Activated T-cell treated with anti-CD3 and anti-CD28 coated beads for 24 hours (primary cell): ENCODE results near the gene PLEKHM3.
"Not testable (repeated sequence)": the region's sequence is repeated elsewhere in the genome, so short reads cannot be mapped to it uniquely, and the experiment has no call there.

ENCODE experiments used
- DNase-seq: peaks from one replicate; pipeline ENCODE4 v3.0.0-alpha.2; 2020; ENCODE audit warnings: low read depth

Gene PLEKHM3

DNA sequence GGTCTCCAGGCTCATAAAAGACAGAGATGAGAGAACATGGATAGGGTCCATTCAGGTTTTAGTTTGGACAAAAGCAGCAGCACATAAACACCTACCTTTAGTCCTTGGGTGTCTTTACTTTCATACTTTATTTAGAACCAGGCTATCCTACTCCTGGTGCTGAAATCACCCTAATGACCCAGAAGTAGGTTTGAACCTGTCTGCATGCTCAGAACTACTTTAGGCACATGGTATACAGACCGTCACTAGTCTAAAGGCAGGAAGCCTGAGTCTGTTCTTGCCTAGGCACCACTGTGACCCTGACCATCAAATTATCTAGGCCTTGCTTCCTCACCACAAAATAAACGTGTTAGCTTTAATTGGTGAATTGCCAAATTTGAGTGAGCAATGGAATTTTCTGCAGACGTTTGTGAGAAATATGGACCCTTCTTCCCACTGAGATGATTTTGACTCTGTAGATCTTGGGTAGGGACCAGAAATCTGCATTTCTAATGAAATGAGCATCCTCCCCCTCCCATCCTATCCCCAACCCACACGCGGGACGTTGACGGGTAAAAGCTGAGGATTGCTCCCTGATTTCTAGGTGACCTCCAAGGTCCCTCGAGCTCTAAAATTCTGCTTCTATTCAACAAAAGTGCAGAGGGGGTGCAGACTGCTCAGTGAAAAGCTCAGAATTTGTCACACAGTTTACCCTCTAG lies 75.1 kb downstream of the PLEKHM3 start:
- no peak for DNase-seq

DNA sequence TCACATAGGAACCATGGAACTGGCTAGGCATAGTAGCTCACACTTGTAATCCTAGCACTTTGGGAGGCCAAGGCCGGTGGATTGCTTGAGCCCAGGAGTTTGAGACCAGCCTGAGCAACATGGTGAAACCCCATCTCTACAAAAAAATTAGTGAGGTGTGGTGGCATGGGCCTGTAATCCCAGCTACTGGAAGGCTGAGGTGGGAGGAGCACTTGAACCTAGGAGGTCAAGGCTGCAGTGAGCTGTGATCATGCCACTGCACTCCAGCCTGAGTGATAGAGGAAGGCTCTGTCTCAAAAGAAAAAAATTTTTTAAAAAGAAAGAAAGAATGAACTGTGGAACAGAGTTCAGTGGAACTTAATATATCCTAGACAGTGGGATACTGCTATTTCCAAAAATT lies 76.1 kb downstream of the PLEKHM3 start:
- DNase-seq = not testable (repeated sequence)

DNA sequence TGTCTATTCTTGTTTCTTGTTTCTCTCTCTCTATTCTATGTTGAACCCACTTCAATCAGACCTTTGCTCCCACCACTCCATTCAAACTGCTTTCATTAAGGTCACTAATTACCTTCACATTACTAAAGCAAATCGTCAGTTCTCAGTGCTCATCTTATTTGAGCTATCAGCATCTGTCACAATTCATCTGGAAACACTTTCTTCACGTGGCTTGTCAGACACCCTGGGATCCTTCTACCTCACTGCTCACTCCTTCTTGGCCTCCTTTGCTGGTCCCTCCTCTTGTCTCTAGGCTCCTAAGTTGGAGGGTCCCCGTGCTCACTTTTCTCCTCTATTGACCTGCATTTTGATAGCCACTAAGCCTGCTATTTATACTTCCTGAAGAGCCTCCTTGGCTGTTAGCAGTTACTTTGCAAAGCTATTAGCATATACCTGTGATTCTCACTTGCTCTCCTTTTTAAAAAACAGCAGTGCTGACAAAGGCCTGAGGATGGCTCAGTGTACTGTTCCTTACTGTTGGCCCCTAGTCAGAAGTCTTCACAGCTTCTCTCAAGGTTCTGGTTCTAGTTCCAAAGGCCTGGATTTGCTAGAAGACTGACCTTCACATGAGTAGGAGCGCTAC lies 80.2 kb downstream of the PLEKHM3 start:
- DNase-seq = no peak

DNA sequence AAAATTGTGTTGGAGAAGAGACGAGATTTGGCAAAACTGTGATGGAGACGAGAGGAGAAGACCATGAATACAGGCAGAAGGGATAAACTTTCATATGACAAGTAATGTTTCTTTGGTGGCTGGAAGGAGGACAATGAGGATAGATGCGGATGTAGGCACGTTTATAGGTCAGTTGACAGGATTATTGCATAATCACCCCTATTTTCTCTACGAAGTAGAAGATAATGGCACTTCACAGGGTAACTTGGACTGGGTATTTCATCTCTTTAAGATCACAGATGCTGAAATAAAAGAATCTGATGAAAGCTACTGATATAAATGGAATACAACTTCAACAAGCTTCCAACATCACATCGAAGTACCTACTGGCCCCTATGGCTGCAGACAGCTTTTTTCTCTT lies 81.0 kb downstream of the PLEKHM3 start:
- no peak for DNase-seq

DNA sequence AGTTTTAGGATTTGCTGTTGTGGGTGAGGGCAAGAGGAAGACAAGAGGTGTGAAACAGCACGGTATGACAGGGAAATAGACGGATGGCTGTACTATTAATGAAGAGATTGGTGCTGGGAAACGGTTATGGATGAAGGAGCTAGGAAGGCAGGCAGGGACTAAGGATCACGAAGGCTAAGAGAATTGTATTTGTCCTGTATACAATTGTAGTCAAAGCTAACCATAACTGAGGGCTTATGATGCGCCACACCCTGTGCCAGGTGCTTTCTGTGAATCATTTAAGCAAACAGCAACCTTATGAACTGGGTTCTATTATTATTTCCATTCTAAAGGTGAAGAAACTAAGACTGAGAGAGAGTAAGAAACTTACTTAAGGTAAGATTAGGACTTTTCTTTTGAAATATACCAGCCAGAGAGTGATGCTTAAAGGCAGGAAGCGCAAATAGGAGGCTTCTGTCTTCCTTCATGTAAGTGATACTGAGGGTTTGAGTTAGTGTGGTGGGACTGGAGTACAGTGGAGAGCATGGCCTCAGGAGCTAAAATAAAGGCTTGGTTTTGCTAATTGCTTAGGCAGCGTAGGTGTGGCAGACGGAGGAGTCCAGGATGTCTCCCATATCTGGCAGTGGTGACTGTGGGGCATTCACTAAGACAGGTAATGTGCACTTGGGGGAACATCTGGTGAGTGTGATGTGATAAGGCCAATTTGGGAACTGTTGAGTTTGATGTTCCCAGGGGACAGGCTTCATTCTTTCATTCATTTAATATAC lies 85.8 kb downstream of the PLEKHM3 start:
- DNase-seq = no peak

DNA sequence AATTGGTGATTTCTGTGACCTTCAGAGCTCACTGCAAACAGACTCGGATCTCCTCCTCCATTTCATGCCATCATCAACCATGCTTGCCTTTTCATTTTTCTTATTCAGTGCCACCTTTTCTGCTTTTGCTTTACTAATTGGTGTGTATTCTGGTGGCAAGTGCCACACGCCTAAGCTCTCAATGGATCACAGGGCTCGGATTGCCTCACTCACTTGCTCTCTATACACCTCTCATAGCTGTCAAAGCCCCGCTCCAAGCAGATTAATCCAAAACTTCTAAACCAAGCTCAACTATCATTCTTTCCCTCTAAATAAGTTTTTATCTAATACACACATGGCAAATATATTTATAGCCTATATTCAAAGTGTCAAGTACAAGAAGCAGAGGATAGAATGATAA lies 86.4 kb downstream of the PLEKHM3 start:
- no peak for DNase-seq

DNA sequence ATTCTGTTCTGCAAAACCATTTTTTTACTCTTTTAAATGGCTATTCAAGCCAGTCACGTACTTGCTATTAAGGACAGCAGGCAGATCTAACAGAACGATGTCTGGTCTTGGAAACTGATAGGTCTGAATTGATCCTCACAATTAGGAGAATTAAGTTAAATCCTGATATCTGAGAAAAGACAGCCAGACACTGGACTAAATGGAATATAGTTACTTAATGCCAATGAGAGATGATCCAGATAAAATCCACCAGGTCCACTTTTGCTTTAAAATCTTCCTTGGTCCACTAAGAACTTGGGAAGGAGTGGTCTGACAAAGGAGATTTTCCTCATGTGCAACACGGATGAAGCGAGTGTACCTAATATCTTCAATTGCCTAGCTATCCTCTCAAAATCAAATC lies 86.9 kb downstream of the PLEKHM3 start:
- DNase-seq = no peak

DNA sequence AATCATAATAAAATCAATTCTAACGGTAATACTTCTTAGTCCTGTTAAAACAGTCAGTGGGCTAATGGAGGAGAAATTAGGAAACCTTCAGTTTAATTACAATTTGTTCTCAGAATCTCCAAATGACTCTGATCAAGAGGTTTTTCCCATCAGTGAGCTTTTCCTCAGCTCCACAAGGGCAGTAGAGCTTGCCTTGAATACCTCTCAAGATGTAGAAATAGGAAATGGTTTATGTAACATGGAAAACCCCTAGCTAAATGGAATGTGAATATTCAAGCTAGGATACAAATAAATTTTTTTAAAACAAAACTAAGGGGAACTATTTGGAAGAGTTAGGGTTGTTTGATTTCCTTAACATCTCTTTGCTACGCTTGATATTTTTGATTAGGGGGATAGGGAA lies 87.5 kb downstream of the PLEKHM3 start:
- DNase-seq = no peak

DNA sequence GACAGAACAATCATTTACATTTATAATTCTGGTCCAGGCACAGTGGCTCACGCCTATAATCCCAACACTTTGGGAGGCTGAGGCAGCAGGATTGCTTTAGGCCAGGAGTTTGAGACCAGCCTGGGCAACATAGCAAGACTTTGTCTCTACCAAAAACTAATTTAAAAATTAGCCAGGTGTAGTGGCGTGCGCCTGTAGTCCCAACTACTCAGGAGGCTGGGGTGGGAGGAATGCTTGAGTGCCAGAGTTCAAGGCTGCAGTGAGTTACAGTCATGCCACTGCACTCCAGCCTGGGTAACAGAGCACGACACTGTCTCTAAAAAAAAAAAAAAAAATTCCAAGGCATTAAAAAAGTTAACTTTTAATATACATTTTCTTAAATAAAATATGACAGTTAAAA lies 88.1 kb downstream of the PLEKHM3 start:
- DNase-seq = no peak

DNA sequence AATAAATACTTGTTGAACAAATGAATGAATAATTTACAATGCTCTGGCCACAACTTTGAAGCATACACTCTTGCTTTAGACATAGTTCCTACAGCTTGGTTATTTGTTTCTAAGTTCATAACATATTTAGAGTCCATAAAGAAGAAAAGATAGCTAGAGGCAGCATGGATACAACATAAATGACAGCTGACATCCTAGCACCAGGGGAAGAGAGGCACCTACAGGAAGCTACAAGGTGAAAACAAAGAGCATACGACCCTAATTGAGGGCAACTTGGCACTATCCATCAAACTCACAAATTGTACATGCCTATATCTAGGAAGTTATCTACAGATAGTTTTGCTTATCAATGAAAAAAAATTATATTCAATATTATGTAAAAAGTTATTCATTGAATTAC lies 88.9 kb downstream of the PLEKHM3 start:
- no peak for DNase-seq

DNA sequence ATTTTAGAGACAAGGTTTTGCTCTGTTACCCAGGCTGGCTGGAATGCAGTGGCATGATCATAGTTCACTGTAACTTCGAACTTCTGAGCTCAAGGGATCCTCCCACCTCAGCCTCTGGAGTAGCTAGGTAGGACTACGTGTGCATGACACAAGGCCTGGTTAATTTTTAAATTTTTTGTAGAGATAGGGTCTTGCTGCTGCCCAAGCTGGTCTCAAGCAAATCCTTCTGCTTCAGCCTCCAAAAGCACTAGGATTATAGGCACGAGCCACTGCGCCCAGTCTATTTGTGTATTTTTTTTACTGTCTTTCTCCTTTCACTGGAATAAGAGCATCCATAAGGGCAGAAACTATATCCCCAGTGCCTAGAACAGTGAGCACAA lies 89.3 kb downstream of the PLEKHM3 start:
- no peak for DNase-seq

DNA sequence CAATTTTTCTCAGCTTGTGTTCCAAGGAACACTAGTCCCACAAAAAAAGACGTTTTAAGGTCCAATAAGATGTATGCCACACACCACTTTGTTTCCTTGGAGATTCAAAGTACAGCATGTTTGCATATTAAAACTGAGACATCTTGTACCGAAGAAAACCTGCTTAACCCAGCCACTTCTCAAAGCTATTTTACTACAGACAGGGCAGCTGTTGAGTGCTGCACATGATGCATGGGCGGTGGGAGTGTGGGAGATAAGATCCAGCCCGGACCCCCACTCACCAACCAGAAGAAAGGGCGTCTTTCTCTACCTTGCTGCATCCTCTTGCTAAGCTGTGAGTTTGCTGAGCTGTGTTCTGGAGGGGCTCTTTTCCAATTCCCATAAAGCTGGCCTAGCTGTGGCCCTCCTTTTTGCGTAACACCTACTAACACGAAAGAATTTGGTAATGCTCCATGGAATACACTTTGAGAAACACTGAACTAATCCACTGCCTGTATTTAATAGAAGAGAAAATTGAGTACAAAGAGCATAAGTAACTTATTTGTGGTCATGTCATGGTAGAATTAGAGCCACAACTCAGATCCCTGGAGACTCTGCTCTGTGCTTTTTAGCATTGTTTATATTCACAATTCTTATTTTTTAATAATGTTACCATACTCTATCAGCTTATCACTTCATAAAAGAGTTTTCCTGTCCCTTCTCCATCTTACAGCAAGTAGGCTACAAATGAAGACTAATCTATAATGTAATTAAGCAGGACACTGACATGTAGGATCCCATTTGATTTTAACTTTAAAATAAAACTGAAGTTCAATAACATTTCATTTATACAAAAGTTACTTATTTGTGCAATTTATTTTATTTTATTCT lies 90.0 kb downstream of the PLEKHM3 start:
- DNase-seq = no peak

DNA sequence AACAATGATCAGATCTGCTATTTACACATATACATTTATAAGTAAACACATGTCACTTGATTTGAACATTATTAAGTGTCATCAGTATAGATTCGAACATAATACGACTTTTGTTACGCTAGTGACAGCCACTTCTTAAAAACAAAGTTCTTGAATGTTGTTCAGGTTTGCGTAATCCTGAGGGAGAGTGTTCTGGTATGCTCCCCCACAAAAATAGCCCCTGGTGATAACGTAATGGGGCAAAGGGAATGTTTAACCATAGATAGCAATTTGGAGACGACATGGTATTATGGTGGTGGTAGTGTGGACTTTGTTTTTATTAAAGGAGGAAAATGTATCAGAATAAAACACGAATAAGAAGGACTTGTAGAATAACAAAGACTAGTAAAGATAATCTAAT lies 90.6 kb downstream of the PLEKHM3 start:
- DNase-seq = no peak

DNA sequence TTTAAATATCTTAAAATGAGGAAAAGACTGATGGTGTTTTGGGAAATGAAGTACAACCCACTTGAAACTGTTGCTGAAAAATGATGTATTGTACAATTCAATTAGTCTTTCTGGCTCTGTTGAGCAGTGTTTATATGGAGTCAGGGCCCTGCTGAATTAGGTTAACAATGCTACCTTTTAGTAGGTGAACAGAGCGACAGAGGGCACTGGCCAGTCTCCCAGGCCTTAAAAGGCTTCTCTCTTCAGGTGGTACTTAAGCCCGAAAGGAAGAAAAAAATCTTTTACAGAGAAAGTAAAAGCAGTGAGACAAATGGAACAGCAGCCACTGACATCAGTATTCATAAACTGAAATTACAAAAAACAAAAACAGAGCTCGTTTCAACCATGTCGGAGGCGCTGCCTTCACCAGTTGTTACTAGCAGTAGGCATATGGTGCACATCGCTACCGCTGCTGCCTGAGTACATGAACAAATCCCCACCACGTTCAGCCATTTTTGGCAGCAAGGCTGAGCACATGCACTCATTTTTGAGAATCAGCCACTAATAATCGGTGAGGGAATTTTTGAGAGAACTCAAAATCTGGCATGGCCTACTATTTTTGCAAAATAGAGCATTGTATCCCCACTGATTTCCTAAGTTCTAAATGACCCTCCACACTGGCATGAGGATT lies 91.8 kb downstream of the PLEKHM3 start:
- DNase-seq = no peak

DNA sequence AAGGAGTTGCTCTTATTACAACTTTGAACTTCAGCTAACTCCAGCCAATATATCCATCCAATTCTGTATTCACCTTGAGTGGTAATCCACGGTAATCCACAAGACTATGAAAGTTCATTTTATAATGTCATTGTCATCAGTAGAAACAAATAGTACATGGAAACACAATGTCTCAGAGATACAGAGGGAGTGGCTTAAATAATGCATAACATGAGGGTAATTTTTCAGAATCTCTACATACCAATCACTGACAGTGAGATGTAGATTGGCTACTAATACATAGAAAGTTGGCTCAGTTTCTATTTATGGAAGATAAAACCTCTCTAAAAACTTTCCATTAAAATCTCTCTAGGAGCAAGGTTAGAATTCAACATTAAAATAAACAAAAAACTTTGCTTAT lies 93.2 kb downstream of the PLEKHM3 start:
- no peak for DNase-seq

DNA sequence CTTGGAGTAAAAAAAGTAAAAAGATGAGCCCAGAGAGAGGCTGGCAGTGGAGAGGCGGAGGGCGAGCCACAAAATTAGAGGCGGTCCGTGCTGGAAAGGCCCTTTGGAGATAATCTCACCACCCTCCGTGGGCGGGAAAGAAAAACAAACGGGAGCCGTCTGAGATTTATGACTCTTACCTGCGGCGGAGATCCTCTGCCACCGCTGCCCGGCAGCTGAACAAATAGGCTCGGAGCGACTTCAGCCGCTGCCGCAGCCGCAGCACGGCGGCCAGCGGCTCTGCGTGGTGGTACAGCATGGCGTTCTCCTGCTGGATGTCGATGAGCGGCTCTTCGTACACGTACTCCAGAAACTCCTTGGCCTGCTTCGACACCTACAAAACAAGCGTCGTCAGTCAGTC lies 94.6 kb downstream of the PLEKHM3 start:
- DNase-seq = no peak

DNA sequence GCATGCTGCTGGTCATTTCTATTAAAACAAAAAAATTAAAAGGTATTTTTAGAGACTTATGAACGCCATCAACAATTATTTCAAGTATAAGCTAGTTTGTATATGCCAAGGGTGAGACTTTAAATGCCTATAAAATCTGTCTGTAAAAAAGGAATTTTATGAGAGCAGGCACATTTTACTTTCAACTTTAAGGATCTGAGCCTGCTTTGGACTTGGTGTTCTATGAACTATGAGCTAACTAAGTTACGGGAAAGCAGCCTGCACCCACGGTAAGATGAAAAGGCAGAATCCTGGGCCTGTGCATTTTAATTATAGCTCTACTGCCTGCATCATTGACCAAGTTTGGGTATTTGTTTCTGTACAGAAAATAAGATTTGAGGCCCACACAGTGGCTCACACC lies 95.4 kb downstream of the PLEKHM3 start:
- DNase-seq = no peak

DNA sequence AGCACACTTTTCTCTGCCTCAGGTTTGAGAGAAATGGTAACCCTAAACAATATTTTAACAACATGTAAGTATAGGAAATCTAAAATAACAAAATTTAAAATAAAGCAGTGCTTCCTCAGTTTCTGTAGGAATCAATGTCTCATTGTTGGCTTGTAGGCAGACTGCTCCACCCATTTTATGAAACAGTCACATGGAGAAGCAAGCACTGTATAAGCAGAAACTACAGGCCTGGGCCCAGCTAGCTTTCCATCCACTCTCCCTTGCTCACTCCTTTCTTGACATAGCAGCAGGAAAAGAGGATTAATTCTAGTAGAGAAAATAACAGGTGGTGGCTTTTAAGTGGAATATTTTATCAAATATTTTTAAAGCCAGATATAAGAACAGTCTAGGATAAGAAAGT lies 97.2 kb downstream of the PLEKHM3 start:
- no peak for DNase-seq

DNA sequence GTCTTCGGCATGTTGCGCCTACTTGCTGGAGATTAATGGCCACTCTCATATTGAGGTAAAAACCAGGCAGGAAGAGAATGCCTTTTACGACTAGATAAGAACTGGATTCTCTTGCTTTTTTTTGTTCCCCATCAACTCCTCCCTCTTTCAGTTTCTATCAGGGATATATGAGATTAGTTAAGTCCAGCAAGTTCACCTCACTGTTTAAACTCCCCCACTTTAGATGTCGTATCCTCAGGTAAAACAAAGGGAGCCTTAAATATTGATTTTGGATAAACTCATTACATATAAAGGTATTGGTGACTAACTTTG lies 98.4 kb downstream of the PLEKHM3 start:
- no peak for DNase-seq

DNA sequence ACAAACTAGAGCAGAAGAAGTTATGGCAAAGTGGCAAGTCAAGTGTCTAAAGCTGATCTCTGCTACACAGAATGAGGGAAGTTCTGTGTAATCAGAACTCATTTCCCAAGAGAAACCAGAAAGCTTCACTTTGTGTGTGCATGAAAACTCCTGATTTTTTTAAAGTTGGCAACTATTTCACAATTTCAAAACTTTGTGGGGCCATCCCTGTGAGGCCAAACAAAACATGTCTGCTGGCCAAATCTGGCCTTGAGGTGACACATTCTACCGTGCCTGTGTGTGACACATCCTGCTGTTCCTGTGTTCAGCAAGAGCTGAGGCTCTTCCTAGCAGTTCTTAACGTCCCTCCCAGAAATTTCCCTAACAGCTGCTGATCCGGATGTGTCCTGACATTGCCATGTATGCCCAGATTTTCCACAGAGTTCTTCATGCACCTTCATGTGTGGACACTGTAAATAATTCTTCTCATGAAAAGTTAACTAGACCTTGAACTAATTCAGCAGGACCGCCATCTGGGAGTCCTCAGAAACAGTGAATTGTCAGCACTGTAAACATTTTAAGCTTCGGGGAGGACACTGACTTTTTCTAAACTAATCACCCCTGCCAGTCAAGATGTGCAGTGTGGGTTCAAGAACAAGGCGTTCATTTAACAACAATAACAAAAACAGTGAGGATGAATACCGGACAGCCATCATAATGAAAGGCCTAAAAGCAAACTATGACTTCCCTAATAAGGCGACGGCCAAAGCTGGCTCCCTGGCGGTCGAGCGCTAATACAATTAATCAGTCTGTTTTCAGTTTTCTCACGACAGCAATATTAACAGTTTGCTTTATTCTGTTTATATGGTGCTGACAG lies 99.0 kb downstream of the PLEKHM3 start:
- DNase-seq = no peak

DNA sequence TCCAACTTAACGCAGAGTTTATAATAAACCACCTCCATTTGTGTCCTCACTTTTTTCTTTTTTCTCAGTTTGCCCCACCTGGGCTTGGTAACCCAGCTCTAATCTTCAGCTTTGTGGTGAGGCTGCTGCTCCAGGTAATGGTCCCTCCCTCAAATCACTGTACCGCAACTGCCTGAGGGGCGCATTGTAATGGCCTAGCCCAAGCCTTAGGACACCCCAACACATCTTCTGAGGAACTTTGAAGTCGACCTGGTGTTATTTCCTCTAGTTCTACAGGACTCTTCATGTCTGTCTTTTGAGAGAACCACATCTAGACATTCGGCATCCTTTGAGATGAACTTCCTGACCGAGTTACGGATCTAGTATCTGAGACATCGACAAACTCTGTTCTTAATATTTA lies 99.7 kb downstream of the PLEKHM3 start:
- DNase-seq = no peak
